Right ventricle myocardium superior (tissue), 1 donor: Measurements from ENCODE around the gene MRPL23. TPM values are rescaled to one million over a fixed set of nuclear protein-coding genes. Genes with fewer than 3 reads are reported as not detected.
A peak's percentile ranks its signal among the peaks of the same experiment; 100 is the strongest.

ENCODE experiments used
- ATAC-seq: fragments of 200-7000 bp; cut with Tn5 transposase; one replicate; pipeline ENCODE4 v1.9.1; 2020; ENCODE audit warnings: mild to moderate bottlenecking; ENCODE audit not compliant: poor library complexity
- DNase-seq: peaks from one replicate; pipeline ENCODE4 v3.0.0-alpha.2; 2020
- intact Hi-C: fragments of 100-400 bp; cut with DNase I; formaldehyde crosslinking; loops from one replicate; pipeline ENCODE4 v1.11.2; 2022
- long read RNA-seq: library from polyadenylated mRNA; unstranded; transcript quantifications from one replicate; pipeline ENCODE4 v2.0.0, GENCODE V29; 2021
- total RNA-seq: library from RNA; stranded (reverse); fragmentation: NEBNext Ultra II Directional; extraction: Animal tissue kit (Norgen Biotek cat#: 25700); gene quantifications from one replicate; pipeline ENCODE4 v1.2.1, GENCODE V29; 2021
- donor health status: DM: no; HTN: yes; CAD: no; lungs with severe emphysema.

MRPL23 gene
- total RNA-seq = 99.3 TPM
- long read RNA-seq, transcript MRPL23-205 (5 exons, 736 nt) = major isoform, 88 of 97 reads
- long read RNA-seq, partial matches to known transcripts = 4 of 97 reads
- long read RNA-seq, other reads (novel, unspliced or antisense) = 5 of 97 reads

DNA sequence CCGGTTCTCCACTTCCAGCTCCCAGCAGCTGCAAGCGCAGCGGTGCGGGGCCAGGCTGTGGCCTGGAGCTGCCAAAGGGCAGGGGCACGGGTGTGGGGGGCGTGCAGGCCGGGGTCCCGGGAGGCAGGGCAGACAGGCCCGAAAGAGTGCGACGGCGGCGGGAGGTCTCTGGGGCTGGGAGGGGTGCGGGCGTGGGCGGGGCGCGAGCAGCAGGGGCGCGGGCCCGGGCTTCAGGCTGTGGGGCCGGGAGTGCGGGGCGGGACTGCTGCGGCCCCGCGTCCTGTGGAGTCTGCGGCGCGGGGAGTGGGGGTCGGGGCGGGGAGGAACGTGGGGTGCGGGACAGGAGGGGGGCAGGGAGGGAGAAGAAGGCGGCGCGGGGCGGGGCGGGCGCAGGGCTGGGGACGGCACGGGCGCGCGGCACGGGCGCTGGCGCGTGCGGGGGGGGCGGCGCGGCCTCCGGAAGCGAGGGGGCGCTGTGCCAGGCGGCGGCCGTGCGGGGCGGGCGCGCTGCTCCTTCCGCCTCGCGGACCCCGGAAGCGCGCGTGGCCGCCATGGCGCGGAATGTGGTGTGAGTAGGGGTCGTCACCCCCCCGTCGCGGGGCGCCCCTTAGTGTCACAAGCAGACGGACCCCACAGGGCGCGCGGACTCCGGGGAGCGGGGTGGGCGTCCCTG lies at the start of gene MRPL23:
Gene MRPL23, plus strand, starts transcription at position 521 of the 673 bp plus-strand sequence. Its CDS starts 31 bp downstream, at position 552.
- intact Hi-C loops = no loop called here
- peak; percentile 83 for ATAC-seq
- DNase-seq = peak; percentile 43

DNA sequence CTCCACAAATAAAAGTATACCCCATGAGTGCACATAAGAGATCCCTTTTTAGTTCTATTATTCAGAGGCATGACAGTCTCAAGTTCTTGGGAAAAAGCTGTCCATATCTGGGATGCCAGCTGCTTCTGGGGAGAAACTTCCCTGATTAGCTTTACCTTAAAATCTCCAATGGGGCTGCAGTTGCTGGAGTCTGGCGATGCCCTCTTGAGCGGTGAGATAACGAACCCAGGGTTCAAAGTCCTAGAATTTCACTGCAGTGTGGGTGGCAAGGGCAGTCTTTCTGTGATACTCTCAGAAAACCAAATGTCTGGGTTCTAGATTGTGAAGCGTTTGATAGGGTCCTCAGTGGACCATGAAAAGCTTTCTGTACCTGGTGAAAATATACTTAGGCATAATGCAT lies 48.0 kb upstream of the MRPL23 start:
- intact Hi-C loops = no loop called here
- DNase-seq = no peak
- no peak for ATAC-seq

DNA sequence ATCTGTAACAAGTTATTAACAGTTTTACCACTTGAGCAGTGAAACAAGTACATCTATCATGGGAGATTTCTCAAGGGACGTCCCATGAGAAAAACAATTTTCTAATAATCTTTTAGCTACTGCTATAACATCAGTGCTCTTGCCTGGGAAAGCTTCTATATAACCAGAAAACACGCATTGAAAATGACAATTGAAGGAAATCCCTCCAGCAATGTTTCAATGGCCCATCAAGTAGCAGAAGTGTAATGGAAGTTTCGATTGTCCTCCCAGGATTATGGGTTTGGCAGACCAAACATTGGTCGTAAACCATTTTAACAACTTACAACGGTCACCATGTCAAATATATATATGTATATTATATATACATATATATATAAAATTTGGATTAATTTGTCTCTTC lies 47.4 kb upstream of the MRPL23 start:
- intact Hi-C loops = loop anchor here (5.0 kb wide), 1 partner anchor 38 kb away; no protein-coding TSS in a partner anchor
- DNase-seq = no peak
- ATAC-seq = no peak

DNA sequence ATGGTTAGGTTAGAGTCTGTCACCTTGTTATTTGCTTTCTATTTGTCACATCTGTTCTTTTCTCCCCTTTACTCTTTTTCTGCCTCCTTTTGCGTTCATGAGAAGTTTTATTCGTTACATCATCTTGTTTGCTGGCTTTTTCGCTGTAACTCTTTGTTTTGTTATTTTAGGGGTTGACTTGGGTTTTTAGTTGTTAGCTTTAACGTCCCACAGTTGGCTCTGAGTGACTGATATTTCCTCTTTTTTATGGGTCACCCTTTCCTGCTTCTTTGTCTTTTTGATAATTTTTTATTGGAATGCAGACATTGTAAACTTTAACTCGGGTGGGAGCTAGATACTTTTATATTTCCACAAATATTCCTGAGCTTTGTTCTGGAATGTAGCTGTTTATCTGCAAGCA lies 41.0 kb upstream of the MRPL23 start:
- intact Hi-C loops = no loop called here
- DNase-seq (no peak), ATAC-seq (no peak)

DNA sequence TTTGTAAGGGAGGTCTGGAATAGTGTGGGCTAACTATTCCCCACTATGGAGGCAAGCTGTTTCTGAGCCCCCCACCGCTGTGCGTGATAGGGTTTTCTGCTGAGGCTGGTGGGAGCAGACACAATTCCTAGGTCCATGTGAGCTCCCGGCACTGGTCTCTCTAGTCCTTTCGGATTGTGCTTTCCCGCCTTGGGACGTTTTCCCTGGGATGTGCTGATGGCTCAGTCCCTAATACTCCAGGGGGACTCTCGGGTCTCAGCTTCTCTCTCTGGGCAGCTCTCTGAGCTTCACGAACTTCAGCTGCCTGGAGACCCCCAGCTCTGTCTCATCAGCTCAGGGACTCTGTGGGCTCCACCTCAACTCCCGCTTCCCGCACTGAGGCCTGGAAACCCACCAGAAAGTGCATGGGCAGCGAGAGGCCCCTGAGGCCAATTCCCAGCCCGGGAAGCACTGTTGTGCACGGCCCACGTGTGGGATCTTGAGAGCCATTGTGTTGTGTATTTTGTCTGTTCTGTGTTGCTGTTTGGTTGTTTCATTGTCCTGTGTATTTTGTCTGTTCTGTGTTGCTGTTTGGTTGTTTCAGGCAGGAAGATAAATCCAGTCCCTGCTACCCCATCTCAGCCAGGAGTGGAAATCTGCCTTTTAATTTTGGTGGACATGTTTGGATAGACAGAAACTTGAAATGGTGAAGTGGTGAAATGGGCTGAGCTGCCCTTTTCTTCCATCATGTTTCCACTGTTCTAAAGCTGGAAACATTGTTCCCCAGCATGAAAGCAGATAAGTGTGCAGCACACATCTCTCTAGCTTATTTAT lies 40.3 kb upstream of the MRPL23 start:
- intact Hi-C loops = no loop called here
- ATAC-seq (no peak), DNase-seq (no peak)

DNA sequence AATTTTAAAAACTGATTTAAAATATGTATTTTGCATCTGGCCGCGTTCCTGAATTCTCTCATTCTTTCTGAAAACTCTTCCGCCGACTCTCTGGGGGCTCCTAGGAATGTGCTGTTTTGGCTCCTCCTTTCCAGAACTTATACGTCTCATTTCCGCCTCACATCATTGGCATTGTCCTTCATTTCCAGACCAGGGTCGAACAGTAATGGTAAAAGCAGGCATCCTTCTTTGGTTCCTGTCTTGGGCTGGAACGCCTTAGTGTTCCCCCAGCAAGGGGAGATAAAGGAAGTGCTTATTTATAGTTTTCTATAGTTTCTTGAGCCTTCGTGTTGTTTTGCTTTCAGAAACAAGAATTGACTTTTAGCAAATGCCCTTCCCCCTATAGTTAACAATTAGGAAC lies 38.5 kb upstream of the MRPL23 start:
- peak; percentile 58 for ATAC-seq
- intact Hi-C loops = no loop called here
- DNase-seq = no peak

DNA sequence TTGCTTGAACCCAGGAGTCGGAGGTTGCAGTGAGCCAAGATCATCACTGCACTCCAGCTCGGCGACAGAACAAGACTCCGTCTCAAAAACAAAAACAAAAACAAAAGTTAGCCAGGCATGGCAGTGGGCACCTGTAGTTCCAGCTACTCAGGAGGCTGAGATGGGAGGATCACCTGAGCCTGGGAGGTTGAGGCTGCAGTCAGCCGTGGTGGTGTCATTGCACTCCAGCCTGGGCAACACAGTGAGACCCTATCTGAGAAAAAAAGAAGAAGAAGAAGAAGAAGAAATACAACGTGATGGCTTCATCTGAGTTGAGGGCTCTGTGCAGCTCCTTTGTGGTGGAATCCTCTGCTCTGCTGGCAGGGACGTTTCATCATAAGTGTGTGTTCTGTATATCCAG lies 37.6 kb upstream of the MRPL23 start:
- intact Hi-C loops = no loop called here
- DNase-seq (no peak), ATAC-seq (no peak)

DNA sequence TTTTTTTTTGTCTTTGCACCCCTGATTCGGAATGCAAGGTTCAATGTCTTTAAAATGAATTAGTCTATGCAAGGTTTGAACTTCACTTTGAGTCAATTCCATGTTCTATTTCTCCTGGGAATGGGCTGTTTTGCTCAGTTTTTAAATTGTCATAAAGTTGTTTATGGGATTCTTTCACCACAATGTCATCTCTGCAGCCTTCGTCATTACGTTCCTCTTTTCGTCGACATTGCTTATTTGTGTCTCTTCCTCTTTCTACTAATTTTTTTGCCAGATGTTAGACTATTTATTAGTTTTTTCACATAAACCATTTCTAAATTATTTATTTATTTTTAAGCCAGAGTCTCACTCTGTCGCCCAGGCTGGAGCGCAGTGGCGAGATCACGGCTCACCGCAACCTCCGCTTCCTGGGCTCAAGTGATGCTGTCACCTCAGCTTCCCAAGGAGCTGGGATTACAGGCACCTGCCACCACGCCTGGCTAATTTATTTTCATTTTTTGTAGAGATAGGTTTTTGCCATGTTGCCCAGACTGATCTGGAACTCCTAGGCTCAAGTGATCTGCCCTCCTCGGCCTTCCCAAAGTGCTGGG lies 34.7 kb upstream of the MRPL23 start:
- intact Hi-C loops = no loop called here
- DNase-seq = no peak

DNA sequence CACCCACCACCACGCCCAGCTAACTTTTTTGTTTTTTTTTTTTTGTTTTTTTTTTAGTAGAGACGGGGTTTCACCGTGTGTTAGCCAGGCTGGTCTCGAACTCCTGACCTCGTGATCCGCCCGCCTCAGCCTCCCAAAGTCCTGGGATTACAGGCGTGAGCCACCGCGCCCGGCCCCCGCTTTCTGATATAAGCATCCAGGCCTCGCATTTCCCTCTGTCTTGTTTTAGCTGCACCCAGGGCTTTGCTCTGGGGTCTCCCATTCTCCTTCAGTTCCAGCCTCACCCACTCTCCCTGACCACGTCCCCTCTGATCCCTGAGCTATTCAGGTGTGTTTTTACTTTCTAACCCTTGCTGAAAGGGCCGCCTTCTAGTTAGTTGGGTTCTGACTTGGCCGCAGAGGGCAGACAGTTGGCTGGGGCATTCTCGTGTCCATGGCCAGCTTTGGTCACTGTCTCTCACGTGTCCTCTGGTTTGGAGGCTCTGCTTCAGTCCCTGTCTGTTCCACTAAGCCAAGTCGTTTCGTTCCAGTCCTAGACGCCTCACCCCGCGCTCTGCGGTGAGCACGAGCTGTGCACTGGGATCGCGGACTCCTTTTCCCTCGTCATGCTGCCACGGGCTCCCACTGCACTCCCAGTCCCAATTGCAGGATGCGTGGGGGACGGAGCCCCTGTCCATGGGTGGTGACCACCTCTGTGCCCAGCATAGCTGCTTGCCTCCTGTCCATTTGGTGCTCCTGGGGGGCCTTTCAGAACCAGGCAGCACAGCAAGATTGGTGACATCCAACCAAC lies 33.7 kb upstream of the MRPL23 start:
- no peak for ATAC-seq
- no peak for DNase-seq
- intact Hi-C loops = loop anchor here (1.0 kb wide), 1 partner anchor 25 kb away; no protein-coding TSS in a partner anchor

More for the DNA sequence above, 34.7 kb upstream of the MRPL23 start:
- no peak for ATAC-seq

DNA sequence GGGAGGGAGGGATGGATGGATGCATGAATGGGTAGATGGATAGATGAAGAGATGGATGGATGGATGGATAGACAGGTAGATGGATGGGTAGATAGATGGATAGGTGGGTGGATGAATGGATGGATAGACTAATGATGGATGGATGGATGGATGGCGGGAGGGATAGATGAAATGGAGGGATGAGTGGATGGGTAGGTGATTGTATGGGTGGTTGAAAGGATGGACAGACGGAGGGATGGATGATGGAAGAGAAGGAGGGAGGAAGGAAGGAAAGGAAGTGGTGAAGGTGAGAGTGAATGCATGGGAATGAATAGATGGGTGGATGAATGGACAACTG lies 31.4 kb upstream of the MRPL23 start:
- intact Hi-C loops = loop anchor here (1.0 to 5.0 kb wide), 2 partner anchors 22 to 33 kb away; no protein-coding TSS in a partner anchor
- DNase-seq (no peak), ATAC-seq (no peak)

DNA sequence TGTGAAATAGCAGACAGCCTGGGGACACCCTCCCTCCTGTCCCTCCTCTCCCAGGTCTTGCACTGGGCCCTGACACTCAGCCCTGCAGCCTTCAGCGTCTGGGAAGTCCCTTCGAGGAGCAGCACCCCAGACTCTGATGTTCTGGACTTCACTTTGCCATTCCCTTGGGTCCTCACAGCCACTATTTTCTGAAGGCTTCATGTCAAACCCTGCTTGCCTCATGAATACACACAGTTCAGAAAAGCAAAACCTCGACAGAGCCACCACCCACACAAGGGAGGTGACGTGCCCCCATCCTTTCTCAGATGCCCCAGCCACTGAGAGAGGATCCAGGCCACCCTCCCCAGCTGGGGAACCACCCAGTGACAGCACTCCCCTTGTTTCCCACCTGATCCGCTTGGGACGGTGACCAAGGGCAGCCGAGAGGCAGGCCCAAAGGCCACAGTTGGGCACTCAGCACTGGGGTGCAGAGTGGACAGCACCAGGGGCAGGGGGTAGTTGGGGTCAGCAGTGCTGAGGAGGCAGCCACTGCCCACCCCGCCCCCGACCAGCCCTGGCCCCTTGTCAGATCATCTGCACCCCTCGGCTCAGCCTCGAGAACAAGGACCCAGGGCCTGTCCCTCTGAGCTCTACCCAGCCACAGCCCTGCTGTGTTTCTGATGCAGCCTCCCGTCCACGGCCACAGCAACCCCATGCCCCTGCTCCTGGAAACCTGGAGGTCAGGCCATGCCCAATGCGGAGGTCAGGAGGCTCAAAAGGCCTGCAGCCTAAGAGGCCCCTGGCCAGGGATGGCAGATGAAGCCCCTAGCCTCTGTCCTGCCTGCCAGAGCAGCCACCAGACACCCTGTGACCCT lies 30.8 kb upstream of the MRPL23 start:
- ATAC-seq = no peak
- no peak for DNase-seq
- intact Hi-C loops = loop anchor here (1.0 to 5.0 kb wide), 2 partner anchors 23 to 34 kb away; no protein-coding TSS in a partner anchor

DNA sequence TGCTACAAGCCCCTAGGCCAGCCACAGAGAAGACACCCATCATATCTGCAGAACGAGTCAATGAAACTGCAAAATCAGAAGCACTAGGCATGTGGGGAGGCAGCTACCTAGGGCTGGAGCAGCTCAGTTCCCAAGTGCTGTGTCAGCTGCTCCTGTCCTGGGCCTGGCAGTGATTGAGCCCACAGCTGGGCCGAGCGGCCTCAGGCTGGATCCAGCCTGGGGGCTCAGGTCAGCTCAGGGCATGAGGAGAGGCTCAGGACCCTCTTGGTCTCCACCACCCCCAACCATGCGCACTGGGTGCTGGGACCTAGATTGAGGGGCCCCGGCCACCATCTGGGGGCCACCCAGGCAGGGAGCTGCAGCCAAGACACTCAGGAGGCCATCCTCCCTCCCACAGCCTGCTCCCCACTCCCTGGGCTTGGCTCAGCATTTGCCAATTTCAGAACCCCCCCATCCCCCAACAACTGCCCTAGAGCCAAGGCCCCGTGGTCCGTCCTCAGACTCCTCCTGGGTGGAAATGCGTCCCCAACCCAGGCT lies 30.1 kb upstream of the MRPL23 start:
- ATAC-seq (peak; percentile 65), DNase-seq (peak; percentile 46)
- intact Hi-C loops = loop anchor here (1.0 to 5.0 kb wide), 2 partner anchors 24 to 35 kb away; no protein-coding TSS in a partner anchor

DNA sequence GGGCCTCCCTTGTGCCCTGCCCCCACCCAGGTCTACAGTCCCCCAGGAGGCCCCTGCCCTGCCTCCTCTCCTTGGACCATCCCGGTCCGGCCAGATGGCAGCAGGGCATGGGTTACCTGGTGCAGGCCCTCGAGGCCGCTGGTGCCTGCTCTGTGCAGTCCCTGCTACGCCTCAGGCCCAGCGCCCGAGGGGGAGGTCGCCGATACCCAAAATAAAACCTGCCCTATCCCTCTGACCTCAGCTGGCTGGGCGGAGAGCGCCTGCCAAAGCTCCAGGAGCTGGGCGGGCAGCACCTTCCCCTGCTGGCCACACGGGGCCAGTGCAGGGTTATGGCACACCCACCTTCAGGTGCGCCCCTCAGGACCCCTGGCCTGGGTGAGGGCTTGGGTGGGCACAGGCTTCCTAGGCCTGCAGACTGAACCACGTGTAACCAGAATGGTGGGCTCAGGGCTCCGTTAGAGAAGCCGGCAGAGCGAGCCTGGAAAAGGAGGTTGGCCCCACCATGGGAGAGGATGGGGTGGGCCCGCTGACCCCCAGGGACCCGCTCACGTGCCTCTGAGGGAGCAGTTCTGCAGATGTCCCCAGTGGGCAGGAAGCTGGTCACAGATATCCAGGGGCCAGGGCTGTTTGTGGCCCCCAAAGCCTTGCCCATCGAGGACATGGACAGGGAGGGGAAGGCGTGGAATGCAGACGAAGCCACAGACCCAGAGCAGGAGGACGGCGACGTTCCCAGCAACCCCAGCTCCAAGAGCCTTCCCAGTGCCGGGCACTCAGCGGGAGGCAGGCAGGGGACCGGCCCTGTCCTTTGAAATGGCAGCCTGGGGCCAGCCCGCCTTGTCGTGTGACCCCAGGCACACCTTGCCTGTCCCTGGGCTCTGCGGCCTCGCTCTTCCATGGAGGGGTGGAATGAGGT lies 29.4 kb upstream of the MRPL23 start:
- ATAC-seq (peak; percentile 74), DNase-seq (peak; percentile 79)
- intact Hi-C loops = loop anchor here (5.0 kb wide), 1 partner anchor 35 kb away; no protein-coding TSS in a partner anchor

DNA sequence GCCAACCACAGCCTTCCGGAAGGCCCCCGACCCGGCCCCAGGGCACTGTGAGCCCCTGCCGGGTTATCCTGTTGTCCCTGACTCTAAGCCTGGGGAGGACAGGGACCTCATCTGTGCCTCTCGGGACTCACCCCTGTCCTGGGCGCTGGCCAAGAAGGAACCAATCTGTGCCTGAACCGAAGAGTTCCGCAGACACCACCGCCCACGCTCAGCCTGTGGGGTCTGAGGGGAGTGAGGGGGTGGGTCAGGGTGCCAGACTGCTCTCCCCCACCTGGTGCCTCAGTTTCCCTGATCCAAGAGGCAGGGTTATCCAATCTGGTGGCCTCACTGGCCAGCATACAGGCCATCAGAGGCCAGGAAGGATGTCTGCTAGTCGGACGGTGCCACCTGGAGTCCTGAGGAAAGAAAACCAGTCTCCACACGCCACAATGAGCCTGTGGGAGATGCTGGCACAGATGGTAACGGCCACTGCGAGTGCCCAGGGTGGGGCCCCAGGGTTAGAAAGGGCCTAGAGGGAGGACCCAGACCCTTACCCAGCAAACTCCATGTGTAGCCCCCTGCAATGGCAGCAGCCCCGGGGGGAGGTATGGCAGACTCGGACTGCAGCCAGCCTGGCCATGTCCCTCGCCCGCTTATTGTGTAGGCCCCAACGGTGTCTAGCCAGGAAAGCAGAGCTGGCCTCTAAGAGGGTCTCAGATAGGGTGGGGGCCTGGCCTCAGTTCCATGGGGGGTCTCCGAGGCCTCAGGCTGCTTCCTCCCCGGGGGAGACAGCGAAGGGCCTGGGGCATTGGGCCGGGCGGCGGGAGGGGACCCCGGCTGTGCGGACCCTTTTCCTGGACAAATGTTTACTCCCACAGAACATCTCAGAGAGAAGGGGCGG lies 28.5 kb upstream of the MRPL23 start:
- DNase-seq (no peak), ATAC-seq (no peak)
- intact Hi-C loops = loop anchor here (5.0 kb wide), 1 partner anchor 36 kb away; no protein-coding TSS in a partner anchor

DNA sequence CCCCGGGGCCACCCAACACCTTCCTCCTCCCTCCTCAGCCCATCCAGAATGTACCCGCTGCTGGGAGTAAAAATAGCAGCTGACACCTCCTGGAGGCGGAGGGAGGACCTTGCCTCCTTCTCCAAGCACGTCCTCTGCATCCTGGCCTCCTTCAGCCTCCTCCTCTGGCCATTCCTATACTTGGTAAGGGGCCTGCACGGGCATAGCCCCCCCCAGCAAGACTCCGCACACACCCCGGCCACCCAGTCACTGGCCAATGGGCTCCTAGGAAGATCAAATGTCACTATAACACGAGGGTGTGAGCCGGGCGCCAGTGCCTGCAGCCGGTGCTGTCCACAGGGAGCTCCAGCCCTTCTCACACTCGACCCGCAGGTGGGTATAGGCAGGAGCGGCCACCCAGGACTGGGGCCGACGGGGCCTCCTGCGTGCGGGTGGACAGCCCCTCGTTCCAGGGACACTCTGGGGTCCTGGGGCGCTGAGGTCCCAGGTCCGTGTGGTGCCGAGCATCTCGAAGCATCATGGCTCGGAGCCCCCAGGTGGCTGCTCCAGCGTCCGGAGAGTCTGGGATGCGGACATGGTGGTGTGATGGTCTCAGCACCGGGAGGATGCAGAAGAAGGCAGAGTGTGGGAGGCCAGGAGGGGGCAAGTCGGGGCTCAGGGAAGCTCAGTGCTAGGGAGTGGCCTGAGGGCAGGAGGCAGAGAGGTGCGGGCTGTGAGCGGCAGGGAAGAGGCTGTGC lies 27.6 kb upstream of the MRPL23 start, which contains the start of gene TNNT3:
Gene TNNT3, plus strand, starts transcription at position 313 of the 737 bp plus-strand sequence. CDS start 3,172 bp downstream, outside the sequence.
- peak; percentile 32 for ATAC-seq
- intact Hi-C loops = loop anchor here (5.0 kb wide), 1 partner anchor 37 kb away; no protein-coding TSS in a partner anchor
- no peak for DNase-seq
